ENCODE results near the gene ZFP36L2. TPM values are rescaled to one million over a fixed set of nuclear protein-coding genes. Genes with fewer than 3 reads are reported as not detected.
A peak's percentile ranks its signal among the peaks of the same experiment; 100 is the strongest.

The ZFP36L2 gene
- total and polyA plus RNA-seq, 2 donors (not counting 1 experiment from before 2014, with no cell fraction given) = 16.7 to 26.7 TPM

DNA sequence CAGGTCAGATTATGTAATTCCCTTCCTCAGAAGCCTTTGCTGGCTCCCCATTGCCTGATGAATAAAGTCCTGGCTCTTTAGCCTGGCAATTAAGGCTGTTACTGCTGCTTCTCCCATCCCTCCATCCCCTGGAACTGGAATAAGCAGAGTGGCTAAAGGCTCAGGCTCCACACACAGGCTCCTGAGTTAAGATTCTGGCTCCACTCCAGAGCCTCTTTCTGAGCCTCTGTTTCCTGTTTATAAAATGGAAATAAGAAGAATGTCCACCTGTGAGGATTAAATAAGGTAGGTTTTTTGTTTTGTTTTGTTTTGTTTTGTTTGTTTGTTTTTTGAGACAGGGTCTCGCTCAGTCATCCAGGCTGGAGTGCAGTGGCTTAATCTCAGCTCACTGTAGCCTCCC, 50.0 kb downstream of the ZFP36L2 start:
- Histone ChIP-seq H3K4me2 (ENCODE audit: extremely low read depth, insufficient read depth, low read length) (no peak overlapping the region), H3K4me1 (ENCODE audit: control insufficient read depth, extremely low read depth, insufficient read depth, low read length) (peaks cover 2% of the 10 kb centered on the region), H3K9ac (ENCODE audit: insufficient read depth, low read length) (no peak overlapping the region), H4K20me1 (ENCODE audit: control insufficient read depth, extremely low read depth, insufficient read depth, low read length) (no peaks in the 10 kb centered on the region), H3K79me2 (ENCODE audit: control insufficient read depth, insufficient read depth, low read length) (no peaks in the 10 kb centered on the region), H3K4me3 (replicated peaks in 1 of 4; ENCODE audit: control extremely low read depth in 1 of 4, insufficient read depth in 1 of 4, low read depth in 3 of 4, low read length in 4 of 4) (no peak overlapping the region), H3K27ac (ENCODE audit: insufficient read depth, low read length) (no peak overlapping the region), H2AFZ (ENCODE audit: low read length) (no peak overlapping the region), H3K9me3 (ENCODE audit: control insufficient read depth, insufficient read depth, low read depth, low read length) (no peaks in the 10 kb centered on the region), H3K36me3 (ENCODE audit: control insufficient read depth, insufficient read depth, low read length) (no peaks in the 10 kb centered on the region), H3K27me3 (ENCODE audit: control insufficient read depth, insufficient read depth, low read length) (no peaks in the 10 kb centered on the region)
- DNase-seq (ENCODE audit: low read depth in 2 of 2) = no peak
- TF ChIP-seq, protein P1, sequence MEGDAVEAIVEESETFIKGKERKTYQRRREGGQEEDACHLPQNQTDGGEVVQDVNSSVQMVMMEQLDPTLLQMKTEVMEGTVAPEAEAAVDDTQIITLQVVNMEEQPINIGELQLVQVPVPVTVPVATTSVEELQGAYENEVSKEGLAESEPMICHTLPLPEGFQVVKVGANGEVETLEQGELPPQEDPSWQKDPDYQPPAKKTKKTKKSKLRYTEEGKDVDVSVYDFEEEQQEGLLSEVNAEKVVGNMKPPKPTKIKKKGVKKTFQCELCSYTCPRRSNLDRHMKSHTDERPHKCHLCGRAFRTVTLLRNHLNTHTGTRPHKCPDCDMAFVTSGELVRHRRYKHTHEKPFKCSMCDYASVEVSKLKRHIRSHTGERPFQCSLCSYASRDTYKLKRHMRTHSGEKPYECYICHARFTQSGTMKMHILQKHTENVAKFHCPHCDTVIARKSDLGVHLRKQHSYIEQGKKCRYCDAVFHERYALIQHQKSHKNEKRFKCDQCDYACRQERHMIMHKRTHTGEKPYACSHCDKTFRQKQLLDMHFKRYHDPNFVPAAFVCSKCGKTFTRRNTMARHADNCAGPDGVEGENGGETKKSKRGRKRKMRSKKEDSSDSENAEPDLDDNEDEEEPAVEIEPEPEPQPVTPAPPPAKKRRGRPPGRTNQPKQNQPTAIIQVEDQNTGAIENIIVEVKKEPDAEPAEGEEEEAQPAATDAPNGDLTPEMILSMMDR (conservative IDR thresholded peaks at IDR 0.05 in 1 of 2, IDR thresholded peaks at IDR 0.05 in 1 of 2; ENCODE audit: low read depth in 1 of 2, low read length in 2 of 2) = no peak
- no peak for TF ChIP-seq EZH2 (IDR thresholded peaks at IDR 0.05; ENCODE audit: low read length, missing control alignments)

DNA sequence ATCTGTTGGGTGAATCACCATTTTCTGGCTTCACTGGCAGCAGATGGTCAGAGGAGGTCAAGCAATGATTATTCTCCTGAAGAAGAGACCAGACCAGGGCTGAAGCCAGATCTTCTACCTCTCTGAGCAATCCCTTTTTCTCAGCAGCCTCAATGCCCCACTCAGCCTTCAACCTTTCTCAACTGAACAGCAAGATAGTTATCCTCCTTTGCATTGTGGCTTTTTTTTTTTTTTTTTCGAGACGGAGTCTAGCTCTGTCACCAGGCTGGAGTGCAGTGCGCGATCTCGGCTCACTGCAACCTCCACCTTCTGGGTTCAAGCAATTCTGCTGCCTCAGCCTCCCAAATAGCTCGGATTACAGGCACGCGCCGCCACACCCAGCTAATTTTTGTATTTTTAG, 50.5 kb downstream of the ZFP36L2 start:
- peaks cover 2% of the 10 kb centered on the region for H3K4me1 ChIP-seq (ENCODE audit: control insufficient read depth, extremely low read depth, insufficient read depth, low read length)
- no peaks in the 10 kb centered on the region for H3K9me3 ChIP-seq (ENCODE audit: control insufficient read depth, insufficient read depth, low read depth, low read length)
- no peaks in the 10 kb centered on the region for H3K36me3 ChIP-seq (ENCODE audit: control insufficient read depth, insufficient read depth, low read length)
- no peaks in the 10 kb centered on the region for H4K20me1 ChIP-seq (ENCODE audit: control insufficient read depth, extremely low read depth, insufficient read depth, low read length)
- H3K79me2 ChIP-seq (ENCODE audit: control insufficient read depth, insufficient read depth, low read length) = no peaks in the 10 kb centered on the region
- no peaks in the 10 kb centered on the region for H3K27me3 ChIP-seq (ENCODE audit: control insufficient read depth, insufficient read depth, low read length)
- no peak overlapping the region for H3K27ac ChIP-seq (ENCODE audit: insufficient read depth, low read length)
- H3K4me2 ChIP-seq (ENCODE audit: extremely low read depth, insufficient read depth, low read length) = no peak overlapping the region
- no peak for DNase-seq (ENCODE audit: low read depth in 2 of 2)
- H3K9ac ChIP-seq (ENCODE audit: insufficient read depth, low read length) = no peak overlapping the region
- no peak overlapping the region for H3K4me3 ChIP-seq (replicated peaks in 1 of 4; ENCODE audit: control extremely low read depth in 1 of 4, insufficient read depth in 1 of 4, low read depth in 3 of 4, low read length in 4 of 4)
- no peak for TF ChIP-seq EZH2 (IDR thresholded peaks at IDR 0.05; ENCODE audit: low read length, missing control alignments)
- TF ChIP-seq, protein P1 (conservative IDR thresholded peaks at IDR 0.05 in 1 of 2, IDR thresholded peaks at IDR 0.05 in 1 of 2; ENCODE audit: low read depth in 1 of 2, low read length in 2 of 2) = no peak
- H2AFZ ChIP-seq (ENCODE audit: low read length) = no peak overlapping the region

DNA sequence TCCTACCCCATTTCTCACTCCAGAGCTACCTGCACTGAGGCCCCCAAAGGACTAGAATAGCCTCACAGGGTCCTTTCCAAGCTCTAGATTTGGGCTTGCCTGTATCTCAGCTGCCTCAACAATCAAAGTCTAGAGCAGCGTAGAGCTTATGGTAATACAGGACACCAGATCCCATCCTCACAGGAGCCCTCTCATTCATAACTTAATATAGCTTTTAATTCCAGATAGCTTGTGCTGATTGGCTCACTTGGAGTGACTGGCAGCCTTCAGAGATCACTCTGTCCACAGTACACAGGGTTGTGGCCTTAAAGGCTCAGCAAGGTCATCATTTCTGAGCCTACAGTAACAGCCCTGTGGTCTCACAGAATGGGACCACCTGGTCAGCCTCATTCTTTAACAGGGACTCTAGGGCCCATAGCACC, 51.4 kb downstream of the ZFP36L2 start:
- no peaks in the 10 kb centered on the region for H3K36me3 ChIP-seq (ENCODE audit: control insufficient read depth, insufficient read depth, low read length)
- TF ChIP-seq EZH2 (IDR thresholded peaks at IDR 0.05; ENCODE audit: low read length, missing control alignments) = no peak
- TF ChIP-seq, protein P1 (conservative IDR thresholded peaks at IDR 0.05 in 1 of 2, IDR thresholded peaks at IDR 0.05 in 1 of 2; ENCODE audit: low read depth in 1 of 2, low read length in 2 of 2) = no peak
- no peak overlapping the region for H2AFZ ChIP-seq (ENCODE audit: low read length)
- H3K27ac ChIP-seq (ENCODE audit: insufficient read depth, low read length) = no peak overlapping the region
- no peaks in the 10 kb centered on the region for H3K79me2 ChIP-seq (ENCODE audit: control insufficient read depth, insufficient read depth, low read length)
- H3K27me3 ChIP-seq (ENCODE audit: control insufficient read depth, insufficient read depth, low read length) = no peaks in the 10 kb centered on the region
- H3K4me2 ChIP-seq (ENCODE audit: extremely low read depth, insufficient read depth, low read length) = no peak overlapping the region
- DNase-seq (ENCODE audit: low read depth in 2 of 2) = peak; percentile 36 to 62
- H4K20me1 ChIP-seq (ENCODE audit: control insufficient read depth, extremely low read depth, insufficient read depth, low read length) = no peaks in the 10 kb centered on the region
- no peaks in the 10 kb centered on the region for H3K9me3 ChIP-seq (ENCODE audit: control insufficient read depth, insufficient read depth, low read depth, low read length)
- peaks cover 2% of the 10 kb centered on the region for H3K4me1 ChIP-seq (ENCODE audit: control insufficient read depth, extremely low read depth, insufficient read depth, low read length)
- no peak overlapping the region for H3K9ac ChIP-seq (ENCODE audit: insufficient read depth, low read length)
- no peak overlapping the region for H3K4me3 ChIP-seq (replicated peaks in 1 of 4; ENCODE audit: control extremely low read depth in 1 of 4, insufficient read depth in 1 of 4, low read depth in 3 of 4, low read length in 4 of 4)

All from fibroblast of lung (primary cell).